Measurements from ENCODE around the gene SPOCK1. TPM values are rescaled to one million over a fixed set of nuclear protein-coding genes. Genes with fewer than 3 reads are reported as not detected.

Gene SPOCK1
- total RNA-seq, 1 experiment from 2014 or later, result 9.8 TPM

- H3K4me1 ChIP-seq (ENCODE audit: insufficient read depth, low read length), result no peaks in the 10 kb centered on the region
- no peaks in the 10 kb centered on the region for H4K20me1 ChIP-seq (ENCODE audit: low read length)
- H3K27ac ChIP-seq (ENCODE audit: low read length), result no peak overlapping the region
- H3K4me3 ChIP-seq (ENCODE audit: low read length), result no peak overlapping the region
- no peak overlapping the region for H3K4me2 ChIP-seq (ENCODE audit: low read length)
- CTCF ChIA-PET, result no interaction called here
- ATAC-seq (no peak), DNase-seq (no peak)
- no peak overlapping the region for H2AFZ ChIP-seq (ENCODE audit: low read length)
- POLR2A ChIA-PET (ENCODE audit: unreplicated experiment), result no interaction called here
- no peaks in the 10 kb centered on the region for H3K9me2 ChIP-seq (replicated peaks; ENCODE audit: low read length)
- intact Hi-C loops (cut with micrococcal nuclease), result no loop called here
- H3K36me3 ChIP-seq (ENCODE audit: low read depth, low read length), result no peaks in the 10 kb centered on the region
- no peaks in the 10 kb centered on the region for H3K79me2 ChIP-seq (ENCODE audit: low read length)
- H3F3A ChIP-seq (ENCODE audit: low read length, unreplicated experiment), result no peaks in the 10 kb centered on the region
- H3K9me3 ChIP-seq (ENCODE audit: low read length), result no peaks in the 10 kb centered on the region
- no peak for TF ChIP-seq CTCF (conservative IDR thresholded peaks at IDR 0.05; ENCODE audit: low read depth, low read length)
- BruUV-seq (replicated peaks), result no TSS peak
- H3K9ac ChIP-seq (ENCODE audit: low read length), result no peak overlapping the region
- H3K27me3 ChIP-seq (ENCODE audit: low read length), result no peaks in the 10 kb centered on the region
Observed at GRCh38 chr5:137401946-137402345, 97.2 kb downstream of the SPOCK1 start.

GRCh38 chr5:137400571-137400970 lies 98.6 kb downstream of the SPOCK1 start:
- CTCF ChIA-PET, result no interaction called here
- POLR2A ChIA-PET (ENCODE audit: unreplicated experiment), result no interaction called here
- Histone ChIP-seq H3K27ac (ENCODE audit: low read length) (no peak overlapping the region), H3K79me2 (ENCODE audit: low read length) (no peaks in the 10 kb centered on the region), H3F3A (ENCODE audit: low read length, unreplicated experiment) (no peaks in the 10 kb centered on the region), H3K9me3 (ENCODE audit: low read length) (no peaks in the 10 kb centered on the region), H4K20me1 (ENCODE audit: low read length) (no peaks in the 10 kb centered on the region), H3K4me3 (ENCODE audit: low read length) (no peak overlapping the region), H3K27me3 (ENCODE audit: low read length) (no peaks in the 10 kb centered on the region), H3K4me1 (ENCODE audit: insufficient read depth, low read length) (peaks cover 4% of the 10 kb centered on the region), H3K4me2 (ENCODE audit: low read length) (no peak overlapping the region), H2AFZ (ENCODE audit: low read length) (no peak overlapping the region), H3K9ac (ENCODE audit: low read length) (no peak overlapping the region), H3K36me3 (ENCODE audit: low read depth, low read length) (no peaks in the 10 kb centered on the region), H3K9me2 (replicated peaks; ENCODE audit: low read length) (no peaks in the 10 kb centered on the region)
- no peak for TF ChIP-seq CTCF (conservative IDR thresholded peaks at IDR 0.05; ENCODE audit: low read depth, low read length)
- DNase-seq (no peak), ATAC-seq (no peak)
- no TSS peak for BruUV-seq (replicated peaks)
- intact Hi-C loops (cut with micrococcal nuclease), result no loop called here

GRCh38 chr5:137399911-137400310 lies 99.2 kb downstream of the SPOCK1 start:
- Histone ChIP-seq H3F3A (ENCODE audit: low read length, unreplicated experiment) (no peaks in the 10 kb centered on the region), H3K4me3 (ENCODE audit: low read length) (no peak overlapping the region), H3K27me3 (ENCODE audit: low read length) (no peaks in the 10 kb centered on the region), H3K9me2 (replicated peaks; ENCODE audit: low read length) (no peaks in the 10 kb centered on the region), H3K9me3 (ENCODE audit: low read length) (no peaks in the 10 kb centered on the region), H3K4me1 (ENCODE audit: insufficient read depth, low read length) (peaks cover 11% of the 10 kb centered on the region), H3K27ac (ENCODE audit: low read length) (no peak overlapping the region), H3K9ac (ENCODE audit: low read length) (no peak overlapping the region), H2AFZ (ENCODE audit: low read length) (no peak overlapping the region), H3K4me2 (ENCODE audit: low read length) (no peak overlapping the region), H3K79me2 (ENCODE audit: low read length) (no peaks in the 10 kb centered on the region), H4K20me1 (ENCODE audit: low read length) (no peaks in the 10 kb centered on the region), H3K36me3 (ENCODE audit: low read depth, low read length) (no peaks in the 10 kb centered on the region)
- no peak for DNase-seq
- intact Hi-C loops (cut with micrococcal nuclease), result no loop called here
- POLR2A ChIA-PET (ENCODE audit: unreplicated experiment), result no interaction called here
- ATAC-seq, result no peak
- CTCF ChIA-PET, result no interaction called here
- BruUV-seq (replicated peaks), result no TSS peak
- no peak for TF ChIP-seq EZH2 (IDR thresholded peaks at IDR 0.05; ENCODE audit: low read length, unreplicated experiment)
- TF ChIP-seq CTCF (conservative IDR thresholded peaks at IDR 0.05; ENCODE audit: low read depth, low read length), result no peak
- no peak for TF ChIP-seq EZH2phosphoT487 (IDR thresholded peaks at IDR 0.05; ENCODE audit: borderline replicate concordance, low read length)
